ENCODE data around the gene IL1R2.

Gene IL1R2

DNA sequence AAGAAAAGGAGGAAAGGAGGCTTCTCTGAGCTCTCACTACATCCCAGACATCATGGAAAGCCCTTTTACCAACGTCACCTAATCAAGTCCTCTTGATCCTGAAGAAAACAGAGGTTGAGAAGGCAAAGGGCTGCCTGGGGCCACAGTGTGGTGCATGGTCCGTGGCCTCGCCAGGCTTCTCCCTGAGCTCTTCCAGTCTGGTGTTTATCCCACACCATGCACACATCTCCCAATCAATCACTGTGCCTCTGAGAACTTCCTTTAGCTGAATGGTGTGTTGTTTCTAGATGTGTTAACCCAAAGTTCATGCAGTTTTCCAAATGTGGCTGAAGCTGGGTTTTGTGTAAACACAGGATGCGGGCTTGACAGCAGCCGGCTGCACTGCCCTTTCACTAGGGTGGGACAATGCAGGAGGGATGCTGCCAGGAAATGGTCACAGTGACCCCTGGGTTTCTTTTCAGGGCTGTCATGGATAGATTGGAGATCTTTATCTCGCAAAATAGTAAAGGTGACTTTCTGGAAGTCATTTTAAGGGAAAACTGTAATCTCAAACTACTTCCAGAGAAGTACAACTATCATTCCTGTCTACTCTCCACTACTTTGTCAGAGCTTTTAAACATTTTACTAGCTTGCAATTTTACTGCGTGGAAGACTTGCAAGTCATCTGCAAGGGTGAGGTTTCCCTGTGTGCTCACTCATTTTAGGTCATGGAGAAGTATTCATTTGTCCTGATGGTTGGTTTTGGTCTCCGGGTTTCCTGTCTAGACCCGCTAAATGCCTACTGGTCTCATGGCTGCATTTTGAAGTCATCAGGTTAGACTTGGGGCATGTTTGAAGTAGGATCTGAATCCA lies 54.6 kb downstream of the IL1R2 start:
- no peak for DNase-seq (ENCODE audit: extremely low read depth, low read depth)
- TF ChIP-seq, protein P1, sequence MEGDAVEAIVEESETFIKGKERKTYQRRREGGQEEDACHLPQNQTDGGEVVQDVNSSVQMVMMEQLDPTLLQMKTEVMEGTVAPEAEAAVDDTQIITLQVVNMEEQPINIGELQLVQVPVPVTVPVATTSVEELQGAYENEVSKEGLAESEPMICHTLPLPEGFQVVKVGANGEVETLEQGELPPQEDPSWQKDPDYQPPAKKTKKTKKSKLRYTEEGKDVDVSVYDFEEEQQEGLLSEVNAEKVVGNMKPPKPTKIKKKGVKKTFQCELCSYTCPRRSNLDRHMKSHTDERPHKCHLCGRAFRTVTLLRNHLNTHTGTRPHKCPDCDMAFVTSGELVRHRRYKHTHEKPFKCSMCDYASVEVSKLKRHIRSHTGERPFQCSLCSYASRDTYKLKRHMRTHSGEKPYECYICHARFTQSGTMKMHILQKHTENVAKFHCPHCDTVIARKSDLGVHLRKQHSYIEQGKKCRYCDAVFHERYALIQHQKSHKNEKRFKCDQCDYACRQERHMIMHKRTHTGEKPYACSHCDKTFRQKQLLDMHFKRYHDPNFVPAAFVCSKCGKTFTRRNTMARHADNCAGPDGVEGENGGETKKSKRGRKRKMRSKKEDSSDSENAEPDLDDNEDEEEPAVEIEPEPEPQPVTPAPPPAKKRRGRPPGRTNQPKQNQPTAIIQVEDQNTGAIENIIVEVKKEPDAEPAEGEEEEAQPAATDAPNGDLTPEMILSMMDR (IDR thresholded peaks at IDR 0.05; ENCODE audit: low read depth, low read length), result no peak

DNA sequence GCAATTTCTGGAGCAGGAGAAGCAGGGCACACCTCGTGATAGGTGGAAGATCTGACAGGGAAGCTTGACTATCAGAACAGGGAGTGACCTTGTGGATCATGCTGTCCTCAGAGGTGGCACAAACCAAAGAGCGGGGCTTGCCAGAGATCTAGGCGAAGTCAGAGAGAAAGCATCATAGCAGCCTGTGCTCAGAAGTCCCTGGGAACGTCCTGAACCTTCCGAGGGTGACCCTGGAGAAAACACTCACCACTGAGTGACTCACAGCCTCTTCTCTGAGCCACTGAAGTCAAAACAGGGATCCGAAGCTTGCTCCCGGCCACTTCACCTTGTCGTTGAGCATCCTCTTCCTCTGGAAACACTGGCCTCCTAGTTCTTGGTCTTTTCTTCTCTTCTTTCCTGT lies 56.7 kb downstream of the IL1R2 start:
- TF ChIP-seq, protein P1 (IDR thresholded peaks at IDR 0.05; ENCODE audit: low read depth, low read length), result no peak
- no peak for DNase-seq (ENCODE audit: extremely low read depth, low read depth)

DNA sequence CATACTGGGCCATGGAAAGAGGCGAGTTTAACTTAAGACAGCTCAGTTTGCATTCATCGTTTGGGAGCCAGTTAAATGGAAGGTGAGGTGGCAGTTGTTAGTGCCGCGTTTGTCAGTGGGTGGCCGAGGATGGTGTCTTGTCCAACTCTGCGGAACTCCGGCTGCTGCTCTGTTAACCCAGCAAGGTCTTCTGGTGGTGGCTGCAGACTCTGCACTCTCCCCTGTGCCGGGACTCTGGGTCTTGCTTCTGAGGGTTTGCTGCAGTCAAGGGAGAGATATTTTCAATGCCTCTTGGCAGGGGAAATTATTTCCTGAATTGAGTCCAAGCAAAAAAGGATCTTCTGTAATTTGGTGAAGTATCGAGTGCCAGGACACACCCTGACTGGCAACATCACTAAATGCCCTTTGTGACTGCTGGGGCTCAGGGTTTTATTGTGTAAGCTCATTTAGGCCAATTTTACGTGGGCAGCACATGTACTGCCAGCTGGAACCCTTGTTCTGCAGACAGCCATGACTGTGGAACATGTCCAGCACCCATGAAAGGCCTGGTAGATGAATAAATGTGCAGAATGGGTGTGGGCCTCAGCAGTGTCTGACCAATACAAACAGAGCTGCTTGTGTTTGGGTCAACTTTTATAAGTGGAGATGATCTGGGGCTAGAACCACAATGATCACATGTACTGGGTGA lies 58.1 kb downstream of the IL1R2 start:
- TF ChIP-seq, protein P1 (IDR thresholded peaks at IDR 0.05; ENCODE audit: low read depth, low read length), result no peak
- DNase-seq (ENCODE audit: extremely low read depth, low read depth), result no peak

DNA sequence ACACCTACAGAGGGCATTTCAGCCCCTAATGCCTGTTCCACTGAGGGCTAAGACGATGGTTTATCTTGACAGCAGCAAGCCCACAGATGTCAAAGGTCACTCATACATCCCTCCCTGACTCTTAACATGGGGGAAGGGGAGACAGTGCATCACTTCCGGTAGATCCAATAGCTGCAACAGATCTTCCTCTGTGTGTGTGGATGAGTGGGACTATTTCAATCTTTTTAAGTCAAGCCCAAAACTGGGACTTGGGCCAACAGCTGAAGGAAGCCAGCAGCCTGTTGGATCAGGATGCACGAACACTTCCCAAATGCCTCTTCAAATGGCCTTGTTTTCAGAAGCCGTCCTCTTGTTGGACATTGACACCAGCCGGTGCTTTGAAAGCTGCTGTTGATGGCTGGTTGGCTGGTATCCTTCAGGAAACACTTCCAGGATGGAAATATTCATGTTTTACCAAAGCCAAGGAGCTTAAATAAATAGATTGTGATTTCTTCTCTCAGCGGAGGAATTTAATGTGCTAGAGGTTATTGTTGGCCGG lies 59.2 kb downstream of the IL1R2 start:
- no peak for DNase-seq (ENCODE audit: extremely low read depth, low read depth)
- TF ChIP-seq, protein P1 (IDR thresholded peaks at IDR 0.05; ENCODE audit: low read depth, low read length), result no peak

DNA sequence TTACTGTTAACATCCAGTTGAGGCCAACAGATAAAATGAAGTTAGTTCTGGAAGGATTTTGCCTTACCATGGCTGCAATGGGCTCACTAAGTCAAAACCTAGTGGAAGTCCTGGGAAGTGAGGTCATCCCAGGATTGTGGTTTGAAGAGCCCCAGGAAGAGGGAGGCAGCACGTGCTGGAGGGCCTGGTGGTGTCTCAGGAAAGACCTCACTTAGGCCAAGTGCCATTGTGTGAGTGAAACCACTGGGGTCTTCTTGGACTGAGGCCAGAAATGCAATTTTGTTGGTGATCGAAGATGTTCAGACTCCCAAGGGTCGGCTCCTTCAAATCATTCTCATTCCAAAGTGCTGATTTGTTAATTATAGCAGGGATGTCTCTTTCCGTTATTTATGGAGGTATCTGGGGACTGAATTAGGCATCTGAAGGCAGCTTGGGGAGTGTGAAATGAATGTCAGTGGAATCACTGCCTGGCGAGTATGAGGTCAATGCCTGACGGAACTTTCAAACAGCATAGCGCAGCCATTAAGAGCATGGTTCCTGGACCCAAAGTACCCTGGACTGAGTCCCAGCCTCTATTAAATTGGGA lies 60.0 kb downstream of the IL1R2 start:
- DNase-seq (ENCODE audit: extremely low read depth, low read depth), result no peak
- TF ChIP-seq, protein P1 (IDR thresholded peaks at IDR 0.05; ENCODE audit: low read depth, low read length), result no peak

DNA sequence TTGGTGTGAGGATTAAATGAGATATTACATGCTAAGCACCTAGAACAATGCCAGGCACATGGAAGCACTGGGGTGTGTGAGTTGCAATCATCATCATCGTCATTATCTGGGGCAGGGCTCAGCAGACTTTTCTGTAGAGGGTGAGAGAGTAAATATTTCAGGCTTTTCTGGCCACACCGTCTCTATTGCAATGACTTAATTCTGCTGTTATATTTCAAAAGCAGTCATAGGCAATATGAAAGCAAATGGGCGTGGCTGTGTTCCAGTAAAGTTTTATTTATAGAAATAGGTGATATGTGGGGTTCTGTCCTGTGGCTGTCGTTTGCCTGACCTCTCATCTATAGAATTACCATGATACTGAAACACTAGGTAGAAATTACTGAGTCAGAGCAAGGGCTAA lies 60.6 kb downstream of the IL1R2 start:
- TF ChIP-seq, protein P1 (IDR thresholded peaks at IDR 0.05; ENCODE audit: low read depth, low read length), result no peak
- no peak for DNase-seq (ENCODE audit: extremely low read depth, low read depth)

Data from AG09319 (cell line).